ENCODE results near the gene SERPINA1.

- TF ChIP-seq CTCF (IDR thresholded peaks at IDR 0.05) (no peak), POLR2A (IDR thresholded peaks at IDR 0.05) (no peak)
Observed at GRCh38 chr14:94403312-94403932, 15.0 kb upstream of the SERPINA1 start.
